Smooth muscle cell (in vitro differentiated cells): ENCODE results near the gene ACAA2. TPM values are rescaled to one million over a fixed set of nuclear protein-coding genes. Genes with fewer than 3 reads are reported as not detected.

Experiments
- DNase-seq: peaks from one replicate; lab custom pipeline; 2025; ENCODE audit not compliant: unreplicated experiment; lab: John Stamatoyannopoulos, UW
- H2AFZ ChIP-seq: fragments of 200-600 bp; sonication (generic); 2 replicates; pipeline ENCODE4 v1.6.0; 2016; ENCODE audit warnings: antibody characterized with exemption, low read depth, mild to moderate bottlenecking
- H3F3A ChIP-seq: fragments of 200-600 bp; sonication (generic); 2 replicates; pipeline ENCODE4 v1.6.0; 2017; ENCODE audit warnings: antibody characterized with exemption, low read depth
- H3K27ac ChIP-seq: fragments of 200-600 bp; sonication (generic); 2 replicates; pipeline ENCODE4 v1.5.1; 2016; ENCODE audit warnings: low read depth, mild to moderate bottlenecking
- H3K27me3 ChIP-seq: fragments of 200-600 bp; sonication (generic); 2 replicates; pipeline ENCODE4 v1.6.1; 2016; ENCODE audit warnings: low read depth, mild to moderate bottlenecking
- H3K36me3 ChIP-seq: fragments of 200-600 bp; sonication (generic); 2 replicates; pipeline ENCODE4 v1.5.1; 2016; ENCODE audit warnings: low read depth
- H3K4me1 ChIP-seq: fragments of 200-600 bp; sonication (generic); 2 replicates; pipeline ENCODE4 v1.5.1; 2016; ENCODE audit warnings: low read depth
- H3K4me2 ChIP-seq: fragments of 200-600 bp; sonication (generic); 2 replicates; pipeline ENCODE4 v1.6.0; 2016; ENCODE audit warnings: mild to moderate bottlenecking
- H3K4me3 ChIP-seq: fragments of 200-600 bp; sonication (generic); 2 replicates; pipeline ENCODE4 v1.5.1; 2016; ENCODE audit warnings: mild to moderate bottlenecking
- H3K79me2 ChIP-seq: fragments of 200-600 bp; sonication (generic); 2 replicates; pipeline ENCODE4 v1.6.0; 2016; ENCODE audit warnings: low read depth, mild to moderate bottlenecking
- H3K9ac ChIP-seq: fragments of 200-600 bp; sonication (generic); 2 replicates; pipeline ENCODE4 v1.6.0; 2016; ENCODE audit warnings: low read depth
- H3K9me3 ChIP-seq: fragments of 200-600 bp; sonication (generic); replicated peaks from 2 replicates; pipeline ENCODE4 v1.5.1; 2016; ENCODE audit warnings: low read depth
- H4K20me1 ChIP-seq: fragments of 200-600 bp; sonication (generic); 2 replicates; pipeline ENCODE4 v1.6.0; 2016; ENCODE audit warnings: low read depth
- WGBS: methylation state at CpG from one replicate; pipeline ENCODE4 v1.1.7; 2016; ENCODE audit warnings: low lambda C conversion rate; 5-methylcytosine and 5-hydroxymethylcytosine counted together
- polyA plus RNA-seq: library from polyadenylated mRNA; unstranded; fragments of >200 nt; fragmentation: Nextera tagmentation; extraction: Ambion mirVana; gene quantifications from 2 replicates; pipeline ENCODE4 v1.2.1, GENCODE V29; 2016
- total RNA-seq: library from RNA; depleted of rRNA; stranded (reverse); fragments of >200 nt; gene quantifications from 2 replicates; pipeline ENCODE4 v1.2.3, GENCODE V29; 2014
- TF ChIP-seq, protein P1 (sequence below): fragments of 200-600 bp; sonication (generic); IDR thresholded peaks from 2 replicates; pipeline ENCODE4 v1.5.1; 2017; ENCODE audit warnings: borderline replicate concordance, mild to moderate bottlenecking, antibody characterized with exemption; ENCODE audit not compliant: insufficient read depth, poor library complexity, severe bottlenecking

ACAA2 gene, protein sequence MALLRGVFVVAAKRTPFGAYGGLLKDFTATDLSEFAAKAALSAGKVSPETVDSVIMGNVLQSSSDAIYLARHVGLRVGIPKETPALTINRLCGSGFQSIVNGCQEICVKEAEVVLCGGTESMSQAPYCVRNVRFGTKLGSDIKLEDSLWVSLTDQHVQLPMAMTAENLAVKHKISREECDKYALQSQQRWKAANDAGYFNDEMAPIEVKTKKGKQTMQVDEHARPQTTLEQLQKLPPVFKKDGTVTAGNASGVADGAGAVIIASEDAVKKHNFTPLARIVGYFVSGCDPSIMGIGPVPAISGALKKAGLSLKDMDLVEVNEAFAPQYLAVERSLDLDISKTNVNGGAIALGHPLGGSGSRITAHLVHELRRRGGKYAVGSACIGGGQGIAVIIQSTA
- total RNA-seq (62.3 and 67.4 TPM in 2 replicates), polyA plus RNA-seq (83.1 and 94.6 TPM in 2 replicates)

DNA sequence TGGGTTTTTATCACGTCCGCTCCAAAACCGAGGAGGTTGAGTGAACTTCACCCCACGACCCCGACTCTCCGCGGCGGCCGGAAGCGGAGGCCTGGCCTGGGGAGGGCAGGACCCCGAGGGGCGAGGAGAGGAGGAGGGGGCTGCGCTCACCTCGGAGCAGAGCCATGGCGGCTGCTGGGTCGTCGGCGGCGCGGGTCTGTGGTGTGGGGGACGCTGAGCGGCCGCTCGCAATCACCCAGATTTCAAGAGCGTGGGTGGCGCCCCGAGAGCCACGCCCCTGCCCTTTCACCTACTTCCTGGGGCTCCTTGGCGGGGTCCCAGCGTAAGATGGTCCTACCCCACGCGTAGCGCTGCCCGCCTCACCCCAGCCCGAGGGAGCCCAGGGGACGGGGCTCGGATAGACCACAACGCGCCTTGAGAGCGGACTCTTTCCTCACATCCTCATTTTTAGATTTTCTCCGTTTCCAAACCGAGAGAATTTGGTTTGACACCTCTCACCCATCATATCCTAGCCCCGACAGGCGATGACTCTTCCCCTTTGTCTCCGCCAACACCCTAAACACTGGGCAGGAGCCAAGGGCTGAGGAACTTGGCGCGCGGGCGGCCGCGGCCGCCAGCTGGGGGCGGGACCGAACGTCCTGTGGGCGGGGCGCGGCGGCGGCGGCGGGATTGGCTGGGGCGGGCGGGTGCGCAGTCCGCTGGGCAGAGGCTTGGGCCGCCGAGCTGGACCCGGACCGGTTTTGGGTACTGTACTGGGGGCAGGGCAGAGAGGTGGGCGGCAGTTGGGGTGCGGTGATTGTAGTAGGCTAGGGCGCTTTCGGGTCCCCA lies at the start of gene ACAA2:
TSS of gene ACAA2 (minus strand) at position 215 of the 828 bp plus-strand sequence. CDS start at position 166, 49 bp downstream.
- DNase-seq = peak; percentile 57
- peak within 1 kb of the TSS; percentile 87 for H3K9ac ChIP-seq
- TF ChIP-seq, protein P1, sequence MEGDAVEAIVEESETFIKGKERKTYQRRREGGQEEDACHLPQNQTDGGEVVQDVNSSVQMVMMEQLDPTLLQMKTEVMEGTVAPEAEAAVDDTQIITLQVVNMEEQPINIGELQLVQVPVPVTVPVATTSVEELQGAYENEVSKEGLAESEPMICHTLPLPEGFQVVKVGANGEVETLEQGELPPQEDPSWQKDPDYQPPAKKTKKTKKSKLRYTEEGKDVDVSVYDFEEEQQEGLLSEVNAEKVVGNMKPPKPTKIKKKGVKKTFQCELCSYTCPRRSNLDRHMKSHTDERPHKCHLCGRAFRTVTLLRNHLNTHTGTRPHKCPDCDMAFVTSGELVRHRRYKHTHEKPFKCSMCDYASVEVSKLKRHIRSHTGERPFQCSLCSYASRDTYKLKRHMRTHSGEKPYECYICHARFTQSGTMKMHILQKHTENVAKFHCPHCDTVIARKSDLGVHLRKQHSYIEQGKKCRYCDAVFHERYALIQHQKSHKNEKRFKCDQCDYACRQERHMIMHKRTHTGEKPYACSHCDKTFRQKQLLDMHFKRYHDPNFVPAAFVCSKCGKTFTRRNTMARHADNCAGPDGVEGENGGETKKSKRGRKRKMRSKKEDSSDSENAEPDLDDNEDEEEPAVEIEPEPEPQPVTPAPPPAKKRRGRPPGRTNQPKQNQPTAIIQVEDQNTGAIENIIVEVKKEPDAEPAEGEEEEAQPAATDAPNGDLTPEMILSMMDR = no peak
- peak within 1 kb of the TSS; percentile 93 for H3K4me2 ChIP-seq
- H4K20me1 ChIP-seq = peaks cover 4% of the 10 kb centered on the region
- peaks cover 53% of the 10 kb centered on the region for H3K79me2 ChIP-seq
- peak within 1 kb of the TSS; percentile 88 for H3K27ac ChIP-seq
- under 1% methylated on average over 73 of the region's 74 CpGs for WGBS
- H3K9me3 ChIP-seq = peaks cover 11% of the 10 kb centered on the region
- peak within 1 kb of the TSS; percentile 83 for H3K4me3 ChIP-seq
- no peaks in the 10 kb centered on the region for H3F3A ChIP-seq
- peak within 1 kb of the TSS; percentile 97 for H2AFZ ChIP-seq
- H3K27me3 ChIP-seq = no peaks in the 10 kb centered on the region
- peaks cover 24% of the 10 kb centered on the region for H3K4me1 ChIP-seq
- no peaks in the 10 kb centered on the region for H3K36me3 ChIP-seq

DNA sequence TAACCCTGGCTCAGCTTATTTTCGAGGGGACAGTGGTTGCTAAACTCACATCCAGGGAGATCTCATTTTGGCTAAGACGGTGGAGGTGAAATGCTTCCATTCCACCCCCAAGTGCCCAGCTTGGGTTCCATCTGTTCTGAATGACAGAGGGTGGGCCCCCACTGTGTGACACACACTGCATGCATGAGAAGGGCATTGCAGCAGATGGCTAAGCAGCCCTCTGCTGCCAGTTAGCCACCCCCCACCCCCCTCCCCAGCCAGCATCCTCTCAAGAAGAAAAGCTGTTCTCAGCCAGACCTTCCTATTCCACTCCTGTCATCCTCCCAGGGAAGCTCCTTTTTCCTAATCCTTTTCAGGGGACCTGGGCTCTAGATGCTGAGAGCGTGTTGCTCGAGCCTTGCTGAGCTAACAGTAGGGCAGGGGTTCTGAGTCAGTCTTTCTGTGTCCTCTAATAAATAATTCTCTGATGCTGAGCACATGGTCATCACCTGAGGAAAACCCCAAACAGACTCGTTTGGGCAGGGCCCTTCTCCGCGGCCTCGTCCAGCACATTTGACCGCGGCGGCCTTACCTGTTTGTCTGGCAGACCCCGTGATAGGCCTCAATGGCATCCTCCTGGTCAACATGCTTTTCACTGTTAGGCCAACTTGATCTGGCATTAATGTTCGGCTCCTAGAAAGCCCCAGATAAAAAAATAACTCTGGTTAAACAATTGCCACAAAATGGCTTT lies 49.5 kb upstream of the ACAA2 start:
- DNase-seq = no peak
- Histone ChIP-seq H3K36me3 (no peaks in the 10 kb centered on the region), H3F3A (no peaks in the 10 kb centered on the region), H3K4me1 (no peaks in the 10 kb centered on the region), H3K4me3 (no peak overlapping the region), H3K4me2 (no peak overlapping the region), H3K27ac (no peak overlapping the region), H3K79me2 (no peaks in the 10 kb centered on the region), H3K9ac (no peak overlapping the region), H3K27me3 (no peaks in the 10 kb centered on the region), H2AFZ (no peak overlapping the region), H4K20me1 (no peaks in the 10 kb centered on the region), H3K9me3 (no peaks in the 10 kb centered on the region)
- WGBS = 95% methylated on average over 13 of the region's 13 CpGs
- TF ChIP-seq, protein P1 = no peak

DNA sequence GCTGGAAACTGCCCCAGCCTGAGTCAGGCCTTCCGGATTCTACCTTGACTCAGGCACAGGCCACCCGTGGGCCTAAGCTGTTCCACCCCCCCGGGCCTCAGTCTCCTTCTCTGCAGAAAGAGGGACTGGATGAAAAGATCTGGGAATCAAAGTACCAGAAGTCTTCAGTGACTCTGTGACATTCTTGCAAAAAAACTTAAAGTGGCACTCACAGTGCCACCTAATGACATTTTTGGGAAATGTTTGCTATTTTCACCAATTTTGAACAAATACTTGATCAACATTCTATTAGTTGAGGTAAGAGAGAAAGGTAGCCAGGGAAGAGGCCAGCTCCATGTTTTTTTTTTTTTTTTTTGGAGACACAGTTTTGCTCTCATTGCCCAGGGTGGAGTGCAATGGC lies 48.3 kb upstream of the ACAA2 start:
- H3K4me3 ChIP-seq = no peak overlapping the region
- no peaks in the 10 kb centered on the region for H4K20me1 ChIP-seq
- H3K9me3 ChIP-seq = no peaks in the 10 kb centered on the region
- no peaks in the 10 kb centered on the region for H3K79me2 ChIP-seq
- H2AFZ ChIP-seq = no peak overlapping the region
- H3K27ac ChIP-seq = no peak overlapping the region
- no peak for DNase-seq
- WGBS = 59% methylated on average over 3 of the region's 3 CpGs
- TF ChIP-seq, protein P1 = peak; percentile 43
- no peaks in the 10 kb centered on the region for H3K36me3 ChIP-seq
- H3K4me2 ChIP-seq = no peak overlapping the region
- H3K27me3 ChIP-seq = no peaks in the 10 kb centered on the region
- no peak overlapping the region for H3K9ac ChIP-seq
- no peaks in the 10 kb centered on the region for H3K4me1 ChIP-seq
- no peaks in the 10 kb centered on the region for H3F3A ChIP-seq
